Activated CD8-positive, alpha-beta T cell treated with anti-CD3 and anti-CD28 coated beads for 36 hours (primary cell): Measurements from ENCODE around the gene BTRC. TPM values are rescaled to one million over a fixed set of nuclear protein-coding genes. Genes with fewer than 3 reads are reported as not detected.

Experiments
- ATAC-seq: fragments of 200-7000 bp; cut with Tn5 transposase; one replicate; pipeline ENCODE4 v1.10.0; 2021; ENCODE audit warnings: mild to moderate bottlenecking, moderate library complexity
- CTCF ChIA-PET: fragments of 350-600 bp; sonication (Branson Sonifier 250); formaldehyde crosslinking; loops from one replicate; lab custom pipeline; 2021; ENCODE audit warnings: antibody characterized with exemption; lab: Charles Lee
- POLR2A ChIA-PET: fragments of 350-600 bp; sonication (Branson Sonifier 250); formaldehyde crosslinking; loops from one replicate; lab custom pipeline; 2021; ENCODE audit warnings: antibody characterized with exemption; lab: Charles Lee
- DNase-seq: peaks from one replicate; pipeline ENCODE4 v3.0.0-alpha.2; 2020
- H3K27ac Mint-ChIP-seq: one replicate; pipeline ENCODE4 v1.8.0; 2021; ENCODE audit warnings: mild to moderate bottlenecking, mixed read lengths
- H3K27me3 Mint-ChIP-seq: one replicate; pipeline ENCODE4 v1.8.0; 2021; ENCODE audit warnings: mixed read lengths
- H3K36me3 Mint-ChIP-seq: one replicate; pipeline ENCODE4 v1.8.0; 2021; ENCODE audit warnings: low read depth, mixed read lengths
- H3K4me1 Mint-ChIP-seq: one replicate; pipeline ENCODE4 v1.8.0; 2021; ENCODE audit warnings: low read depth, mixed read lengths
- H3K4me3 Mint-ChIP-seq: one replicate; pipeline ENCODE4 v1.8.0; 2021; ENCODE audit warnings: mild to moderate bottlenecking, moderate library complexity, mixed read lengths
- H3K9me3 Mint-ChIP-seq: one replicate; pipeline ENCODE4 v1.8.0; 2021; ENCODE audit warnings: mixed read lengths
- CTCF ChIP-seq: fragments of 200-600 bp; IDR thresholded peaks from one replicate; pipeline ENCODE4 v1.8.0; 2022; ENCODE audit warnings: antibody characterized with exemption, mild to moderate bottlenecking
- intact Hi-C: fragments of 100-400 bp; cut with micrococcal nuclease; formaldehyde crosslinking; loops from one replicate; pipeline ENCODE4 v1.10.0; 2022
- total RNA-seq, 2 experiments: library from RNA; stranded (reverse); gene quantifications; one replicate each; pipeline ENCODE4 v1.2.3, GENCODE V29; 2021

Gene BTRC
- total RNA-seq, 2 experiments from 2014 or later: 11.6 to 14.6 TPM

- ChIA-PET CTCF (interaction anchor here (1.5 kb wide), 2 partner anchors 21 to 176 kb away, joined by 3 to 5 read pairs; no protein-coding TSS in a partner anchor), POLR2A (no interaction called here)
- intact Hi-C loops: no loop called here
- no peak for TF ChIP-seq CTCF
- Mint-ChIP-seq H3K36me3 (no peaks in the 10 kb centered on the region), H3K27me3 (no peaks in the 10 kb centered on the region), H3K27ac (no peak overlapping the region), H3K4me1 (peaks cover 8% of the 10 kb centered on the region), H3K4me3 (no peak overlapping the region), H3K9me3 (no peaks in the 10 kb centered on the region)
- DNase-seq (no peak), ATAC-seq (no peak)
These were observed 36.1 kb downstream of the BTRC start for GRCh38 chr10:101389986-101390531.

GRCh38 chr10:101393378-101393777 lies 39.4 kb downstream of the BTRC start:
- no peak for TF ChIP-seq CTCF
- Mint-ChIP-seq H3K27ac (no peak overlapping the region), H3K9me3 (no peaks in the 10 kb centered on the region), H3K4me1 (peaks cover 18% of the 10 kb centered on the region), H3K36me3 (no peaks in the 10 kb centered on the region), H3K27me3 (no peaks in the 10 kb centered on the region), H3K4me3 (no peak overlapping the region)
- intact Hi-C loops: no loop called here
- DNase-seq: no peak
- ChIA-PET CTCF (no interaction called here), POLR2A (interaction anchor here (0.7 kb wide), 1 partner anchor 893 kb away, joined by 3 read pairs; no protein-coding TSS in a partner anchor)
- ATAC-seq: no peak

DNA sequence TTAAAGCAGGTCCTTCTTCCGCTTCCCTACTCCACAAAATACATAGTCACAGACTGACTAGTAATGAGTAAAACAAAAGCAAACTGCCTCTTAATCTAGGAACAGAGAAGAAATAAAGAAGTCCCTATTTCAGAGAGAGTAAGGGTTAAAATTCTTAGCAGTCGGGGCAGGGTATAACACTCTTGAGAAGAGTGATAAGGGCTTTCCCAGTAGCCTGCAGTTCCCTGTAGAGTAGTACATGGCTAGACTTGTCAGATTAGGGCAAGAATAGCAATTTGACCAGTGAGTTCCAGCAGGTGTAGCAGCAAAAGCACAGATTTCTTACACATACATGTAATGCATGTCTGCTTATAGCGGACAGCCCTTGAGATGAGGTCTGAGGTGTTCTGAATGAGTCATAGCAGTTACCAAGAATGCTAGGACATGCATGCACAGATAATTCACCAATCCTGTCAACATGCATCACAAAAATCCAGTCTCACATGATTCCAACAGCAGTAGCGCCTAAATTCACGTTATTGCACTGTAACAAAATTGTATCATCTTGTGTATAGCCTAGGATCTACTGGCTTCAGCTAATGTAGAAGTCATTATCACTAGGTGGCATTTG lies 40.7 kb downstream of the BTRC start:
- DNase-seq: no peak
- ATAC-seq: peak; percentile 30
- no peak for TF ChIP-seq CTCF
- no peaks in the 10 kb centered on the region for H3K27me3 Mint-ChIP-seq
- peaks cover 18% of the 10 kb centered on the region for H3K4me1 Mint-ChIP-seq
- intact Hi-C loops: no loop called here
- no peaks in the 10 kb centered on the region for H3K9me3 Mint-ChIP-seq
- H3K4me3 Mint-ChIP-seq: no peak overlapping the region
- no peak overlapping the region for H3K27ac Mint-ChIP-seq
- H3K36me3 Mint-ChIP-seq: no peaks in the 10 kb centered on the region
- CTCF ChIA-PET: interaction anchor here (1.2 kb wide), 1 partner anchor 180 kb away, joined by 3 read pairs; no protein-coding TSS in a partner anchor
- POLR2A ChIA-PET: interaction anchor here (0.6 kb wide), 1 partner anchor 35 kb away, joined by 3 read pairs; no protein-coding TSS in a partner anchor

DNA sequence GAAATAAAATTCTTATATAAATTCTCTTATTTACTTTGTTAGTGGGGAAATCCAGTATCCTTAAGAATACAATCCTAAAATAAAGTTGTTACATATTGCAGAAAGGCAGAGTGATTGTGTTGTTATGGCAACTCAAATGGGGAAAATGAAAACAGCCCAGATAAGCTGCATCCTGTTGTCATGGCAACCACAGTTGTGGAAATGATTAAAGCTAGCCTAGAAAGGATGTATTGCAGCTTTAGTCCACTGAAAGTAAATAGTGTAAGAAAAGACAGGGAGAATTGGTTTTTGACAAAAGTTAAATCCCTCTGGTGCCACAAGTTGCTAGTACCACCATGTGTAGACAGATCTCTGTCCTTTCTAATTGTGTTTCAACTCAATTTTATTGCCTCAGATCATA lies 43.2 kb downstream of the BTRC start:
- Mint-ChIP-seq H3K9me3 (no peaks in the 10 kb centered on the region), H3K27ac (no peak overlapping the region), H3K27me3 (no peaks in the 10 kb centered on the region), H3K4me1 (peaks cover 18% of the 10 kb centered on the region), H3K4me3 (no peak overlapping the region), H3K36me3 (no peaks in the 10 kb centered on the region)
- TF ChIP-seq CTCF: no peak
- ChIA-PET CTCF (interaction anchor here (1.0 to 1.6 kb wide), 4 partner anchors 11 to 183 kb away, joined by 3 to 8 read pairs (median 4); no protein-coding TSS in a partner anchor), POLR2A (interaction anchor here (0.9 kb wide), 1 partner anchor 107 kb away, joined by 3 read pairs; no protein-coding TSS in a partner anchor)
- DNase-seq (peak; percentile 49), ATAC-seq (peak; percentile 51)
- intact Hi-C loops: no loop called here

- ChIA-PET CTCF (interaction anchor here (1.4 kb wide), 1 partner anchor 102 kb away, joined by 4 read pairs; no protein-coding TSS in a partner anchor), POLR2A (no interaction called here)
These were observed 46.6 kb downstream of the BTRC start for GRCh38 chr10:101400585-101400984.

More at GRCh38 chr10:101400585-101400984, 46.6 kb downstream of the BTRC start:
- no peak overlapping the region for H3K4me3 Mint-ChIP-seq
- peaks cover 15% of the 10 kb centered on the region for H3K4me1 Mint-ChIP-seq
- DNase-seq (no peak), ATAC-seq (no peak)
- H3K36me3 Mint-ChIP-seq: no peaks in the 10 kb centered on the region
- H3K27me3 Mint-ChIP-seq: no peaks in the 10 kb centered on the region
- TF ChIP-seq CTCF: no peak
- intact Hi-C loops: no loop called here
- no peaks in the 10 kb centered on the region for H3K9me3 Mint-ChIP-seq
- no peak overlapping the region for H3K27ac Mint-ChIP-seq
